Liver (tissue), 3 donors: ENCODE results near the gene ZNF777.

Experiments used
- CTCF ChIP-seq: fragments of 150-350 bp; IDR thresholded peaks from 2 replicates; pipeline ENCODE4 v1.5.1; 2017; ENCODE audit warnings: improper control_type of control experiment, low read depth, low read length; ENCODE audit not compliant: missing input control
- FOXA1 ChIP-seq: IDR thresholded peaks from 2 replicates; pipeline ENCODE4 v1.6.1; 2016; ENCODE audit warnings: antibody characterized with exemption
- GABPA ChIP-seq, 2 donors: IDR thresholded peaks in 1 of 2; conservative IDR thresholded peaks in 1 of 2; 2 replicates each; pipeline ENCODE4 v1.6.1; 2016; ENCODE audit warnings: antibody characterized with exemption in 2 of 2, mild to moderate bottlenecking in 1 of 2, moderate library complexity in 1 of 2
- MAX ChIP-seq: IDR thresholded peaks from 2 replicates; pipeline ENCODE4 v1.6.1; 2016; ENCODE audit warnings: antibody characterized with exemption
- TAF1 ChIP-seq: conservative IDR thresholded peaks from 2 replicates; pipeline ENCODE4 v1.6.1; 2016; ENCODE audit warnings: antibody characterized with exemption, mild to moderate bottlenecking
- YY1 ChIP-seq: IDR thresholded peaks from 2 replicates; pipeline ENCODE4 v1.6.1; 2016; ENCODE audit warnings: antibody characterized with exemption, mild to moderate bottlenecking
- TF ChIP-seq, protein P1 (sequence below): IDR thresholded peaks from 2 replicates; pipeline ENCODE4 v1.6.1; 2016; ENCODE audit warnings: antibody characterized with exemption, mild to moderate bottlenecking
- donor health status: healthy.
- donor health status: healthy.

- TF ChIP-seq TAF1 (no peak), CTCF (no peak), MAX (no peak), FOXA1 (no peak), YY1 (no peak), GABPA (IDR thresholded peaks at IDR 0.05 in 1 of 2, conservative IDR thresholded peaks at IDR 0.05 in 1 of 2) (no peak)
- TF ChIP-seq, protein P1, sequence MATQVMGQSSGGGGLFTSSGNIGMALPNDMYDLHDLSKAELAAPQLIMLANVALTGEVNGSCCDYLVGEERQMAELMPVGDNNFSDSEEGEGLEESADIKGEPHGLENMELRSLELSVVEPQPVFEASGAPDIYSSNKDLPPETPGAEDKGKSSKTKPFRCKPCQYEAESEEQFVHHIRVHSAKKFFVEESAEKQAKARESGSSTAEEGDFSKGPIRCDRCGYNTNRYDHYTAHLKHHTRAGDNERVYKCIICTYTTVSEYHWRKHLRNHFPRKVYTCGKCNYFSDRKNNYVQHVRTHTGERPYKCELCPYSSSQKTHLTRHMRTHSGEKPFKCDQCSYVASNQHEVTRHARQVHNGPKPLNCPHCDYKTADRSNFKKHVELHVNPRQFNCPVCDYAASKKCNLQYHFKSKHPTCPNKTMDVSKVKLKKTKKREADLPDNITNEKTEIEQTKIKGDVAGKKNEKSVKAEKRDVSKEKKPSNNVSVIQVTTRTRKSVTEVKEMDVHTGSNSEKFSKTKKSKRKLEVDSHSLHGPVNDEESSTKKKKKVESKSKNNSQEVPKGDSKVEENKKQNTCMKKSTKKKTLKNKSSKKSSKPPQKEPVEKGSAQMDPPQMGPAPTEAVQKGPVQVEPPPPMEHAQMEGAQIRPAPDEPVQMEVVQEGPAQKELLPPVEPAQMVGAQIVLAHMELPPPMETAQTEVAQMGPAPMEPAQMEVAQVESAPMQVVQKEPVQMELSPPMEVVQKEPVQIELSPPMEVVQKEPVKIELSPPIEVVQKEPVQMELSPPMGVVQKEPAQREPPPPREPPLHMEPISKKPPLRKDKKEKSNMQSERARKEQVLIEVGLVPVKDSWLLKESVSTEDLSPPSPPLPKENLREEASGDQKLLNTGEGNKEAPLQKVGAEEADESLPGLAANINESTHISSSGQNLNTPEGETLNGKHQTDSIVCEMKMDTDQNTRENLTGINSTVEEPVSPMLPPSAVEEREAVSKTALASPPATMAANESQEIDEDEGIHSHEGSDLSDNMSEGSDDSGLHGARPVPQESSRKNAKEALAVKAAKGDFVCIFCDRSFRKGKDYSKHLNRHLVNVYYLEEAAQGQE, result no peak
These were observed 56.5 kb downstream of the ZNF777 start for GRCh38 chr7:149404396-149404795.
